HepG2 (cell line): Measurements from ENCODE around the gene DYNC2H1. TPM values are rescaled to one million over a fixed set of nuclear protein-coding genes. Genes with fewer than 3 reads are reported as not detected.

Experiments used
- ATAC-seq: fragments of 200-7000 bp; cut with Tn5 transposase; 3 replicates; pipeline ENCODE4 v1.9.1; 2020; ENCODE audit warnings: mild to moderate bottlenecking, moderate library complexity
- BruUV-seq: library from RNA; stranded (reverse); fragments of 400-500 nt; replicated peaks from 2 replicates; lab custom pipeline; 2021; lab: Mats Ljungman, UMichigan
- CTCF ChIA-PET: fragments of 300-600 bp; formaldehyde crosslinking; extraction: SDS; loops from one replicate; lab custom pipeline; 2021; ENCODE audit warnings: low total read pairs, inconsistent platforms, low intra/inter-chr PET ratio; lab: Yijun Ruan, JAX
- POLR2A ChIA-PET: fragments of 350-600 bp; sonication (Branson Sonifier 250); formaldehyde crosslinking; loops from one replicate; lab custom pipeline; 2020; ENCODE audit warnings: antibody characterized with exemption, inconsistent platforms; lab: Yijun Ruan, JAX
- DNase-seq: peaks from one replicate; pipeline ENCODE4 v3.0.0-alpha.2; 2015; ENCODE audit warnings: low spot score
- FAIRE-seq: peaks from 3 replicates; lab custom pipeline; 2011; peaks lifted over from hg19 to GRCh38; lab: Jason Lieb, UNC
- H2AFZ ChIP-seq: one replicate; pipeline ENCODE4 v1.6.1; 2011; ENCODE audit warnings: low read length, inconsistent platforms
- H3K27ac ChIP-seq: fragments of 300-600 bp; 3 replicates; pipeline ENCODE4 v1.8.0; 2011; ENCODE audit warnings: mixed run types, mild to moderate bottlenecking, mixed read lengths, low read length, inconsistent platforms; ENCODE audit not compliant: insufficient read depth; ENCODE audit errors: extremely low read length
- H3K27me3 ChIP-seq, 2 experiments: fragments of 200-600 bp in 1 of 2; 2 replicates in 1 of 2; 3 replicates in 1 of 2; pipeline versions ENCODE4 v1.6.0 to v1.8.0; 2011; ENCODE audit warnings: low read length in 2 of 2, mild to moderate bottlenecking in 2 of 2, moderate library complexity in 2 of 2, inconsistent platforms in 1 of 2; ENCODE audit not compliant: insufficient read depth in 2 of 2, control insufficient read depth in 1 of 2
- H3K36me3 ChIP-seq, 2 experiments: fragments of 200-600 bp in 1 of 2; replicated peaks in 1 of 2; 2 replicates in 1 of 2; 3 replicates in 1 of 2; pipeline versions ENCODE4 v1.5.1 to v1.8.0; 2011; ENCODE audit warnings: low read length in 2 of 2, inconsistent platforms in 1 of 2; ENCODE audit not compliant: insufficient read depth in 2 of 2, control insufficient read depth in 1 of 2
- H3K4me1 ChIP-seq: 2 replicates; pipeline ENCODE4 v1.5.1; 2012; ENCODE audit warnings: low read length, inconsistent platforms; ENCODE audit not compliant: insufficient read depth
- H3K4me2 ChIP-seq: 2 replicates; pipeline ENCODE4 v1.6.0; 2011; ENCODE audit warnings: low read depth, low read length, inconsistent platforms
- H3K4me3 ChIP-seq, 3 experiments: fragments of 200-600 bp in 1 of 3; sonication (generic), shearing (Covaris generic) in 1 of 3; replicated peaks in 1 of 3; 2 replicates each; pipeline ENCODE4 v1.5.1; 2011 to 2016; ENCODE audit warnings: low read length in 3 of 3, inconsistent platforms in 2 of 3, low read depth in 2 of 3, mild to moderate bottlenecking in 2 of 3, control low read depth in 1 of 3, mixed read lengths in 1 of 3; ENCODE audit not compliant: insufficient read depth in 1 of 3
- H3K79me2 ChIP-seq: one replicate; pipeline ENCODE4 v1.6.1; 2011; ENCODE audit warnings: low read length, inconsistent platforms; ENCODE audit not compliant: insufficient read depth
- H3K9ac ChIP-seq: 2 replicates; pipeline ENCODE4 v1.6.0; 2011; ENCODE audit warnings: mild to moderate bottlenecking, low read depth, low read length, inconsistent platforms; ENCODE audit not compliant: insufficient read depth
- H3K9me3 ChIP-seq: 2 replicates; pipeline ENCODE4 v1.5.1; 2012; ENCODE audit warnings: mild to moderate bottlenecking, low read length
- H4K20me1 ChIP-seq: 2 replicates; pipeline ENCODE4 v1.6.0; 2011; ENCODE audit warnings: inconsistent platforms, mild to moderate bottlenecking, low read length, moderate library complexity; ENCODE audit not compliant: insufficient read depth
- PBX2 ChIP-seq: IDR thresholded peaks from 2 replicates; pipeline ENCODE4 v1.6.1; 2016; ENCODE audit warnings: control low read depth
- PRMT3 ChIP-seq: sonication (generic); formaldehyde crosslinking; IDR thresholded peaks from 2 replicates; pipeline ENCODE4 v1.8.1; 2022; ENCODE audit warnings: low read depth, mild to moderate bottlenecking, moderate library complexity, missing genetic modification reagents, borderline replicate concordance
- UBTF ChIP-seq: sonication (generic); formaldehyde crosslinking; IDR thresholded peaks from 2 replicates; pipeline ENCODE4 v1.4.0; 2020; ENCODE audit warnings: mild to moderate bottlenecking, missing genetic modification reagents
- ZNF329 ChIP-seq: sonication (generic); formaldehyde crosslinking; IDR thresholded peaks from 2 replicates; pipeline ENCODE4 v1.9.0; 2021; ENCODE audit warnings: low read depth, mild to moderate bottlenecking, missing genetic modification reagents
- WGBS: methylation state at CpG from one replicate; pipeline ENCODE4 v1.1.6; 2017; ENCODE audit warnings: low lambda C conversion rate; 5-methylcytosine and 5-hydroxymethylcytosine counted together
- in situ Hi-C: cut with HindIII; loops from 2 replicates; pipeline ENCODE4 v1.10.0; 2017; ENCODE audit warnings: low pct_unique_long_range_greater_than_20kb; ENCODE audit not compliant: extremely low pct_ligation_motif_present
- intact Hi-C: fragments of 100-400 bp; cut with micrococcal nuclease; formaldehyde crosslinking; loops from one replicate; pipeline ENCODE4 v1.10.0; 2022; ENCODE audit not compliant: unreplicated experiment
- polyA plus RNA-seq, 8 experiments: library from polyadenylated mRNA; depleted of rRNA in 3 of 8; stranded (reverse) in 7 of 8; unstranded in 1 of 8; fragments of >200 nt; fragmentation: Illumina TruSeq in 4 of 8; extraction: Trizol in 4 of 8; gene quantifications; 2 replicates each; pipeline versions ENCODE4 v1.2.1 to v1.2.3, GENCODE V29; 2011 to 2016; ENCODE audit warnings: low read depth in 4 of 8, missing spikeins in 1 of 8, mixed read lengths in 1 of 8; ENCODE audit not compliant: insufficient read depth in 1 of 8
- total RNA-seq, 5 experiments: library from RNA; depleted of rRNA; stranded (reverse); fragments of >200 nt; fragmentation: Illumina TruSeq; extraction: Trizol; gene quantifications; 2 replicates each; pipeline ENCODE4 v1.2.3, GENCODE V29; 2016; ENCODE audit warnings: low read depth in 1 of 5
- TF ChIP-seq, protein P1 (sequence below): sonication (generic); formaldehyde crosslinking; IDR thresholded peaks from 2 replicates; pipeline ENCODE4 v1.4.0; 2020; ENCODE audit warnings: missing genetic modification reagents

Gene DYNC2H1
- total and polyA plus RNA-seq, 2 of the 13 experiments (the other 11 are each of a cell fraction or from before 2014, with no cell fraction given) = 0.49 to 0.66 TPM

- H2AFZ ChIP-seq = no peak overlapping the region
- ATAC-seq (no peak), FAIRE-seq (no peak), DNase-seq (no peak)
- H3K27ac ChIP-seq = no peak overlapping the region
- H3K79me2 ChIP-seq = no peaks in the 10 kb centered on the region
- TF ChIP-seq, protein P1, sequence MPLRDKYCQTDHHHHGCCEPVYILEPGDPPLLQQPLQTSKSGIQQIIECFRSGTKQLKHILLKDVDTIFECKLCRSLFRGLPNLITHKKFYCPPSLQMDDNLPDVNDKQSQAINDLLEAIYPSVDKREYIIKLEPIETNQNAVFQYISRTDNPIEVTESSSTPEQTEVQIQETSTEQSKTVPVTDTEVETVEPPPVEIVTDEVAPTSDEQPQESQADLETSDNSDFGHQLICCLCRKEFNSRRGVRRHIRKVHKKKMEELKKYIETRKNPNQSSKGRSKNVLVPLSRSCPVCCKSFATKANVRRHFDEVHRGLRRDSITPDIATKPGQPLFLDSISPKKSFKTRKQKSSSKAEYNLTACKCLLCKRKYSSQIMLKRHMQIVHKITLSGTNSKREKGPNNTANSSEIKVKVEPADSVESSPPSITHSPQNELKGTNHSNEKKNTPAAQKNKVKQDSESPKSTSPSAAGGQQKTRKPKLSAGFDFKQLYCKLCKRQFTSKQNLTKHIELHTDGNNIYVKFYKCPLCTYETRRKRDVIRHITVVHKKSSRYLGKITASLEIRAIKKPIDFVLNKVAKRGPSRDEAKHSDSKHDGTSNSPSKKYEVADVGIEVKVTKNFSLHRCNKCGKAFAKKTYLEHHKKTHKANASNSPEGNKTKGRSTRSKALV = no peak
- TF ChIP-seq PRMT3 (CRISPR knock-in tag) = no peak
- no peak for TF ChIP-seq UBTF
- TF ChIP-seq PBX2 (CRISPR knock-in tag) = no peak
- TF ChIP-seq ZNF329 (CRISPR knock-in tag) = no peak
- no peak overlapping the region for H3K4me2 ChIP-seq
- H3K27me3 ChIP-seq = no peaks in the 10 kb centered on the region
- no peak overlapping the region for H3K4me3 ChIP-seq
- intact Hi-C loops = no loop called here
- ChIA-PET POLR2A (no interaction called here), CTCF (no interaction called here)
- WGBS = 35% methylated on average over 3 of the region's 3 CpGs
- H3K9ac ChIP-seq = no peak overlapping the region
- H3K4me1 ChIP-seq = no peaks in the 10 kb centered on the region
- H3K36me3 ChIP-seq = no peaks in the 10 kb centered on the region
- in situ Hi-C loops = no loop called here
- no TSS peak for BruUV-seq
- no peaks in the 10 kb centered on the region for H3K9me3 ChIP-seq
- no peaks in the 10 kb centered on the region for H4K20me1 ChIP-seq
These were observed 339.7 kb downstream of the DYNC2H1 start for GRCh38 chr11:103448966-103449365.
